HG03175 (cell line): ENCODE results near the gene LYPD3.
"Not testable (repeated sequence)": the region's sequence is repeated elsewhere in the genome, so short reads cannot be mapped to it uniquely, and the experiment has no call there.

Source experiments
- ATAC-seq: cut with Tn5 transposase; IDR thresholded peaks from one replicate; pipeline ENCODE4 v1.9.1; 2021; ENCODE audit warnings: mild to moderate bottlenecking, moderate library complexity; ENCODE audit not compliant: unreplicated experiment

LYPD3 gene

DNA sequence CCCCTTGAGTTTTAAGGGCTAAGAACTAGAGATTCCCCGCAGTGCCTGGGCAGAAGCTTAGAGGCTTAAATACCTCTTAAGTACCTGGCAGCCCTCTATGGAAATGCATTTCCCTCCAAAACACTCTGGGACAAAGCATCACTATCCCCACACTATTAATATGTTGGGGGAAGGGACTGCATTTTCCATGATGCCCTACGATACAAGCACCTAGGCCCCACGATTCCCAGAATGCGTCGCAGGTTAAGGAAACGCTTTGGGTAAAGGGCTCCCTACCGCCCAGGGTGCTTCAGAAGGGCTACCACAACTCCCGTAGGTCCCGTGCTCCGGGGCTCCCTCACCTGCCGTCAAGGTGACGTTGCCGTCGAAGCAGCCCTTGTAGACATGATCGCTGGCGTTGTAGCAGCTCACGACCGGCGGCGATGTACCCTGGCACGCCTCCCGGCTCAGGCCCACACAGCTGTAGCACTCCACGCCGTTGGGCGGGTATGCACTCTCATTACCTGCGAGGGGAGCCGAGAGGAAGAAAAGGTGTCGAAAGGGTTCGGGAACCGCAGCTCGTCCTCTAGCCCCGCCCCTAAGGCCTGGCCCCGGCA lies 2.5 kb downstream of the LYPD3 start:
- ATAC-seq = no peak

DNA sequence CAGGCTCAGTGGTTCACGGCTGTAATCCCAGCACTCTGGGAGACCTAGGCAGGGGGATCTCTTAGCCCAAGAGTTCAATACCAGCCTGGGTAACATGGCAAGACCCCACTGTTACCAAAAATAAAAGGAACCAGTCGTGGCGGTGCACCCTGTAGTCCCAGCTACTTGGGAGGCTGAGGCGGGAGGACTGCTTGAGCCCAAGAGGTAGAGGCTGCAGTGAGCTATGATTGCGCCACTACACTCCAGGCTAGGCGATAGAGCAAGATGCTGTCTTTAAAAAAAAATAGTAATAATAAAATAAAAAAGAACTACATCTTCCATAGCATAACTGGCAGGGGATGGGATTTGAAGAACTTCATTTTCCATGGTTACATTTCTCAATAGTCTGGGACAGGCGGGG lies 3.0 kb downstream of the LYPD3 start:
- ATAC-seq = no peak

DNA sequence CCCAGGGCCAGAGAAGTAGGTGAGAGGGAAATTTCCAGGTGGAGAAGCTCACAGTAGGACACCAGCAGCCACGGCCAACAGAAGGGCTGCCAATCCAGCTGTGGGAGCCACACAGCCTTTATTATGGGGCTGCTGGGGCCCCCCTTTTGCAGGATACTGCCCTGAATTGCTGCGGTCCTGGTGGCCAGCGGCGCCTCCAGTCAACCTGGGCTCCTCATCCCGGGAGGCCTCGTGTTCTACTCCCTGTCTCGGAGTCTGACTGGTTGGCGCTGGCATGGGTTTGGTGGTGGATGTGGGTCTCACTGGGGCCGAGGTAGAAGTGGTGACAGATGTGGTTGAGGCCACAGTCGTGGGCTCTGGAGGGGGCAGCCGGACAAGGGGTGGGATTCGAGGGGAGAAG lies 4.1 kb downstream of the LYPD3 start:
- no peak for ATAC-seq

- ATAC-seq = no peak
Observed at GRCh38 chr19:43460362-43461016, 4.9 kb downstream of the LYPD3 start.

GRCh38 chr19:43457809-43458208 lies 7.6 kb downstream of the LYPD3 start:
- ATAC-seq = no peak

- no peak for ATAC-seq
Observed at GRCh38 chr19:43455321-43456113, 9.9 kb downstream of the LYPD3 start.

DNA sequence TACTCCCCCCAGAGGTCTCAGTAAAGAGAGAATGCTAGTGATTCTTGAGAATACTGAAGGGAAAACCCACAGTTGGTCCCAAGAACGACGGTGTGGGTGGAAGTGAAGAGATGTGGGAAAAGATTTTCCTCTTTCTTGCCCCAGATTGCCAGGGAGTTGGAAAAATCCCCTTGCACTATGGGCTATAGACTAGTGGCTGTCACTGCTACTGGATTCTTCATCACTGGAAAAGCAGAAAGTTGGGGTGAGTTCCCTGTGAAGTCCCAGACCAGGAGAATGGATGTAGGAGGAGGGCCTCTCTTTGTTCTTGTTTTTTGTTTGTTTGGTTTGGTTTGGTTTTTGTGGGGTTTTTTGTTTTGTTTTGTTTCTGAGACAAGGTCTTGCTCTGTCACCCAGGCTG lies 11.4 kb downstream of the LYPD3 start:
- no peak for ATAC-seq

- ATAC-seq = no peak
Observed at GRCh38 chr19:43452582-43452981, 12.8 kb downstream of the LYPD3 start.

GRCh38 chr19:43450545-43450997 lies 14.8 kb downstream of the LYPD3 start:
- no peak for ATAC-seq

DNA sequence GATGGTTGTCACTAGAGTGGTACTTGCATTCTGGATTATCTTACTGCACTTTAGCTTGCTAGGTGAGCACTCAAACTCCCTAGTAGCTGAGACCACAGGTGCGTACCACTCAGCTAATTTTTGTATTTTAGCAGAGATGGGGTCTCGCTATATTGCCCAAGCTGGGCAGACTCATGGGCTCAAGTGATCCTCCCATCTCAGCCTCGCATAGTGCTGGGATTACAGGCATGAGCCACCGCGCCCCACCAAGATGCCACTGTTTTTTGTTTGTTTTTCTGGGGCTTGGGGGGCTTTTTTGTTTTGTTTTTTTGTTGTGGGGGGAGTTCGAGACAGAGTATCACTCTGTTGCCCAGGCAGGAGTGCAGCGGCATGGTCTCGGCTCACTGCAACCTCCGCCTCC lies 17.8 kb downstream of the LYPD3 start:
- ATAC-seq = no peak

GRCh38 chr19:43446746-43447489 lies 18.5 kb downstream of the LYPD3 start:
- peak; percentile 51 for ATAC-seq

GRCh38 chr19:43445426-43445825 lies 20.0 kb downstream of the LYPD3 start:
- ATAC-seq = no peak

- no peak for ATAC-seq
Observed at GRCh38 chr19:43444531-43445287, 20.7 kb downstream of the LYPD3 start.

- not testable (repeated sequence) for ATAC-seq
Observed at GRCh38 chr19:43444091-43444490, 21.3 kb downstream of the LYPD3 start.

DNA sequence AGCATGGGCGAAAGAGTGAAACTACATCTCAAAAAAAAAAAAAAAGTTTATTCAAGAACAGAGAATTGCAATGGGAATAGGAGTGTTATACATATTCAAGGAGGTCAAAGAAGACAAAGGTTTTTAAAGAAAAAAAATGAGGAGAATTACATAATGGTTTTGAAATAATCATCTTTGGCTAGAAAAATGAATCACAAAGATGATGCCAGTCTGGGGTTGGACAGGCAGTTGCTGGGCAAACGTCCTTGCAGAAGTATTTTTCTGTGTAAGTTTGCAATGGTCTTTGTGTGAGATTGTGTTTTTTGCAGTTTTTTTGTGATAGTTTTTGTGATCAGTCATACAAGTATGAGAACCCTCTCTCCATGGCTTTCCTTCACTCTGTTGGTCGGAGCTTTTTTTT lies 23.7 kb downstream of the LYPD3 start:
- ATAC-seq = no peak

DNA sequence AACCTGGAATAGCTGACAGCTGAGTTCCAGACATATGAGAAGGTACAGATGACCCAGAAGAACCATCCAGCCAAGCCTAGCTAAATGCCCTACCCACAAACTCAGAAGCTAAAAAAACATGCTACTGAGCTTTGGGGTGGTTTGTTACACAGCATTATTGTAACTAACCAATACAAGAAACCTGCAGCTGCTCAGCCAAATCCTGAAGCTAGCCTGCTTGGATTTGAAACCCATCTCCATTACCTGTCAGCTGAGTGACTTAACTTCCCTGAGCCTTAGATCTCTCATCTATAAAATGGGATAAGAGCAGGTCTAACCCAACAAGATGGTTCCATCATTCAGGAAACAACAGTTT lies 25.7 kb downstream of the LYPD3 start:
- ATAC-seq = no peak

DNA sequence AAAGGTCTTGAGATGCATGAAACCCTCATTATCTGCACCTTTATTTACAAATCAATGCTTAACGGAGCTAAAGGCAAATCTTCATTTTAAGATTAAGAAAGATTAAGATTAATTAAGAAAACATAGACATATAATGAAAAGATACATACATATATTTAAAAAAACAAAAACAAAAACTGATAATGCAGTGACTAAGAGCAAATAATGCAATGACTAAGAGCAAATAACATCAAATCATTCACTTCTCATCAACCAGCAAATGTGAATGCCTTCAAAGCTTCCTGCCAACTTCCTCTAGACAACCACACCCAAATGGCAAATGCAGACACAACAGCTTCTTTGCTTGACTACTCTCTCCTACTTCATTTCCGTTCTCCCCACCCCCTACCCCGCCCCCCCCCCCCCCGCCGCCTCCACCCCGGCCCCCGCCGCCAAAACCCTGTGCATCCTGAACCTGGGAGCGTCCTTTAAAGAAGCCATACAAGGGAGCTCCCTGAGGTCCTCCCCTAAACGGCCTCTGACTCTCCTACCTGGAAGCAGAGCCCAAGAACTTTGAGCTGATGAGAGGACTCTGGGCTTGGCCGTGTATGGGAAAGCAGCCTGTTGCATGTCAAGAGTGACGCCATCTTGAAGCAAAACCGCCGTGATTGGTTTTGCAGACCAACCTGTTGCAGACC lies 26.2 kb downstream of the LYPD3 start:
- ATAC-seq = no peak

DNA sequence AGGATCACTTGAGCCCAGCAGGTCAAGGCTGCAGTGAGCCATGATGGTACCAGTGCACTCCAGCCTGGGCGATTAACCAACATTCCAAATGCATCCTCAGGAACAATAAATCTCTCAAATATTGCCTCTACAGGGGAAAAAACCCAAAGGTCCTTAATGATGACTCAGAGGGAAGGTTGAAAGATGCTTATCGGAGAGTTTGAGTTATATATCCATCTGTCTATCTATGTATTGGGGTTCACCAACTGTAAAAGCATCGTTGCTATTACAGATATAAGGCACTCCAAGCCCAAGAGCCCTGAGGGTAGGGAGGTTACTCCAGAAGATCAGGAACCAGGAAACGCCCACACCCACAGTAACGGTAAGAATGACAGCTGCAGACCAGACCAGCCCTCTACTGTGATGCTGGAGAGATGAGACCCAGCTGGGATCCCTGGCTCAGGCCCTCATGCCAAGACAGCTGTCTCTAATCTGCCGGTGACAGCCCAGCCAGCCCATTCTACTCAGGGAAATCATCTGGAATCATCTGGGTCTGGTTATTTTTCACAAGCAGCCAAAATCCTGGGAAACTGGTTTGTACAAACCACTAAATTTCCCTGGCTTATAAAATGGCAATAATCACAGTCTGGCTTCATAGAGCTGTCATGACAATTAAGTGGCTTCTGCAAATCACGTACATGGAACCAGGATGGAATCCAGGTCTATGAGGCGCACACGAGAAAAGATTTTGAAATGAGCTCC lies 26.9 kb downstream of the LYPD3 start:
- no peak for ATAC-seq

GRCh38 chr19:43437712-43438111 lies 27.7 kb downstream of the LYPD3 start:
- no peak for ATAC-seq
